Neural progenitor cell (in vitro differentiated cells): ENCODE results near the gene FCAR. TPM values are rescaled to one million over a fixed set of nuclear protein-coding genes. Genes with fewer than 3 reads are reported as not detected.
"Not testable (repeated sequence)": the region's sequence is repeated elsewhere in the genome, so short reads cannot be mapped to it uniquely, and the experiment has no call there.

Experiments used
- DNase-seq: peaks from one replicate; pipeline ENCODE4 v3.0.0-alpha.2; 2016; ENCODE audit warnings: low spot score
- H2AFZ ChIP-seq: fragments of 200-600 bp; sonication (generic); replicated peaks from 2 replicates; pipeline ENCODE4 v1.6.1; 2016; ENCODE audit warnings: antibody characterized with exemption
- H3F3A ChIP-seq: fragments of 200-600 bp; sonication (generic); 2 replicates; pipeline ENCODE4 v1.6.1; 2016; ENCODE audit warnings: antibody characterized with exemption, low read depth
- H3K27ac ChIP-seq: fragments of 200-600 bp; sonication (generic); 2 replicates; pipeline ENCODE4 v1.5.1; 2016; ENCODE audit warnings: mild to moderate bottlenecking
- H3K27me3 ChIP-seq: fragments of 200-600 bp; sonication (generic); 2 replicates; pipeline ENCODE4 v1.6.1; 2016; ENCODE audit warnings: mild to moderate bottlenecking, moderate library complexity
- H3K36me3 ChIP-seq: fragments of 200-600 bp; sonication (generic); 2 replicates; pipeline ENCODE4 v1.5.1; 2016
- H3K4me1 ChIP-seq: fragments of 200-600 bp; sonication (generic); 2 replicates; pipeline ENCODE4 v1.6.1; 2016; ENCODE audit warnings: mixed run types
- H3K4me2 ChIP-seq: fragments of 200-600 bp; sonication (generic); 2 replicates; pipeline ENCODE4 v1.6.1; 2016
- H3K4me3 ChIP-seq: fragments of 200-600 bp; sonication (generic); 2 replicates; pipeline ENCODE4 v1.5.1; 2016
- H3K79me2 ChIP-seq: fragments of 200-600 bp; sonication (generic); 2 replicates; pipeline ENCODE4 v1.6.1; 2016; ENCODE audit warnings: low read depth
- H3K9ac ChIP-seq: fragments of 200-600 bp; sonication (generic); 2 replicates; pipeline ENCODE4 v1.6.1; 2016
- H3K9me3 ChIP-seq: fragments of 200-600 bp; sonication (generic); 2 replicates; pipeline ENCODE4 v1.5.1; 2016; ENCODE audit warnings: low read depth
- H4K20me1 ChIP-seq: fragments of 200-600 bp; sonication (generic); 2 replicates; pipeline ENCODE4 v1.6.1; 2016; ENCODE audit warnings: low read depth
- H3K27ac Mint-ChIP-seq: 3 replicates; pipeline ENCODE4 v1.8.0; 2021; ENCODE audit warnings: mixed read lengths
- H3K27me3 Mint-ChIP-seq: 2 replicates; pipeline ENCODE4 v1.8.0; 2022; ENCODE audit warnings: low read depth, mild to moderate bottlenecking, inconsistent platforms, moderate library complexity, mixed read lengths; ENCODE audit not compliant: insufficient read depth
- H3K36me3 Mint-ChIP-seq: 3 replicates; pipeline ENCODE4 v1.8.0; 2021; ENCODE audit warnings: mixed read lengths
- H3K4me1 Mint-ChIP-seq: 3 replicates; pipeline ENCODE4 v1.8.0; 2021; ENCODE audit warnings: mixed read lengths
- H3K4me3 Mint-ChIP-seq: 3 replicates; pipeline ENCODE4 v1.8.0; 2021; ENCODE audit warnings: mild to moderate bottlenecking, moderate library complexity, mixed read lengths
- H3K9me3 Mint-ChIP-seq: 3 replicates; pipeline ENCODE4 v1.8.0; 2020; ENCODE audit warnings: mixed read lengths
- EZH2 ChIP-seq: fragments of 200-600 bp; sonication (generic); IDR thresholded peaks from 2 replicates; pipeline ENCODE4 v1.6.1; 2017; ENCODE audit warnings: antibody characterized with exemption, mild to moderate bottlenecking, moderate library complexity
- EZH2phosphoT487 ChIP-seq: fragments of 200-600 bp; sonication (generic); IDR thresholded peaks from 2 replicates; pipeline ENCODE4 v1.6.1; 2017; ENCODE audit warnings: antibody characterized with exemption
- total RNA-seq: library from RNA; depleted of rRNA; stranded (reverse); fragments of >200 nt; gene quantifications from 2 replicates; pipeline ENCODE4 v1.2.3, GENCODE V29; 2015; ENCODE audit warnings: low replicate concordance
- TF ChIP-seq, protein P1 (sequence below): fragments of 200-600 bp; sonication (generic); IDR thresholded peaks from 2 replicates; pipeline ENCODE4 v1.5.1; 2017; ENCODE audit warnings: antibody characterized with exemption, mild to moderate bottlenecking

FCAR gene
- total RNA-seq, 1 donor from 2014 or later = not detected

DNA sequence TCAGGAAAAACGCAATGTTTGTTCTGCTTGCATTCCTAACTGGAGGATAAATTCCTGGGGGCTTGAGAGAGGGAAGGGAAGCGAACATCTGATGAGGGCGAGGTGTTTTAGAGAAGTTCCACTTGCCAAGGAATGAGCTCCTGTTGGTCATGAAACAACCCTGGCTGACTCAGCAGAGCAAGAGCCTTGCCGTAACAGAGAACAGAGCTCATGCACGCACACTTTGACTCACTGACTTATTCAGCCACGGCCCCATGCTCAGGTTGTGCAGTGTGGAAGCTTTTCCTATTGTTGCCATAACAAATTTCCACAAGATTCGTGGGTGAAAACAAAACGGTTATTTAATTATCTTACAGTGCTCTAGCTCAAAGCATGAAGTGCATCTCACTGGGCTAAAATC, 30.9 kb upstream of the FCAR start:
- not testable (repeated sequence) for H3K4me2 ChIP-seq, H3K27me3 ChIP-seq, H3K4me1 Mint-ChIP-seq, H3K79me2 ChIP-seq, H3K27me3 Mint-ChIP-seq, H3K27ac Mint-ChIP-seq, H3K27ac ChIP-seq, H2AFZ ChIP-seq, H3F3A ChIP-seq, H3K4me1 ChIP-seq, H3K9ac ChIP-seq, H3K36me3 Mint-ChIP-seq, H3K9me3 ChIP-seq, DNase-seq, H4K20me1 ChIP-seq, H3K4me3 Mint-ChIP-seq, H3K36me3 ChIP-seq, H3K4me3 ChIP-seq
- H3K9me3 Mint-ChIP-seq = peaks cover 11% of the 10 kb centered on the region

- H3K27me3 ChIP-seq, H3K4me2 ChIP-seq, H3K27ac ChIP-seq, H3K4me3 Mint-ChIP-seq, H3K27me3 Mint-ChIP-seq, H3K36me3 Mint-ChIP-seq, H3K9me3 ChIP-seq, H3K4me1 Mint-ChIP-seq, H3F3A ChIP-seq, H3K4me1 ChIP-seq, H3K4me3 ChIP-seq, DNase-seq, H3K9ac ChIP-seq, H3K36me3 ChIP-seq, H2AFZ ChIP-seq, H3K79me2 ChIP-seq, H3K27ac Mint-ChIP-seq, H4K20me1 ChIP-seq: not testable (repeated sequence)
- peaks cover 26% of the 10 kb centered on the region for H3K9me3 Mint-ChIP-seq
Measured at GRCh38 chr19:54850061-54850640, 23.9 kb upstream of the FCAR start, which contains the start of gene KIR3DL2. Gene KIR3DL2, plus strand, starts transcription at chr19:54850443. Its CDS starts 33 bp downstream, at chr19:54850476.

DNA sequence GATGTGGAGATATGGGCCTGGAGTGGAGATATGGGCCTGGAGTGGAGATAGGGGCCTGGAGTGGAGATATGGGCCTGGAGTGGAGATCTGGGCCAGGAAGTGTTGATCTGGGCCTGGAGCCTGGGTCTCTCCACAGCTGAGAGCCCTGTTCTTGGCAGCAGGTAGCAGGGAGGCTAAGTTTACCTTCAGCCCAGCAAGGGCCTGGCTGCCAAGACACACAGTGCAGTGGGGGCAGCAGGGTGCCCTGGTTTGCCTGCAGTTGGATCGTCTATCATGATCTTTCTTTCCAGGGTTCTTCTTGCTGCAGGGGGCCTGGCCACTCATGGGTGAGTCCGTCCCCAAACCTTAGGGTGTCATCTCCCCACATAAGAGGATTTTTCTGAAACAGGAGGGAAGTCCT, 23.1 kb upstream of the FCAR start:
- Histone ChIP-seq H3K4me3 (no peak overlapping the region), H2AFZ (no peak overlapping the region), H3F3A (no peaks in the 10 kb centered on the region), H3K4me2 (no peak overlapping the region), H3K9me3 (no peaks in the 10 kb centered on the region), H4K20me1 (no peaks in the 10 kb centered on the region), H3K4me1 (no peaks in the 10 kb centered on the region), H3K27me3 (no peaks in the 10 kb centered on the region), H3K27ac (no peak overlapping the region), H3K36me3 (no peaks in the 10 kb centered on the region), H3K79me2 (no peaks in the 10 kb centered on the region), H3K9ac (no peak overlapping the region)
- Mint-ChIP-seq H3K4me3 (no peak overlapping the region), H3K9me3 (peaks cover 24% of the 10 kb centered on the region), H3K27me3 (peaks cover 3% of the 10 kb centered on the region), H3K4me1 (no peaks in the 10 kb centered on the region), H3K27ac (no peak overlapping the region), H3K36me3 (no peaks in the 10 kb centered on the region)
- no peak for TF ChIP-seq EZH2phosphoT487
- TF ChIP-seq, protein P1, sequence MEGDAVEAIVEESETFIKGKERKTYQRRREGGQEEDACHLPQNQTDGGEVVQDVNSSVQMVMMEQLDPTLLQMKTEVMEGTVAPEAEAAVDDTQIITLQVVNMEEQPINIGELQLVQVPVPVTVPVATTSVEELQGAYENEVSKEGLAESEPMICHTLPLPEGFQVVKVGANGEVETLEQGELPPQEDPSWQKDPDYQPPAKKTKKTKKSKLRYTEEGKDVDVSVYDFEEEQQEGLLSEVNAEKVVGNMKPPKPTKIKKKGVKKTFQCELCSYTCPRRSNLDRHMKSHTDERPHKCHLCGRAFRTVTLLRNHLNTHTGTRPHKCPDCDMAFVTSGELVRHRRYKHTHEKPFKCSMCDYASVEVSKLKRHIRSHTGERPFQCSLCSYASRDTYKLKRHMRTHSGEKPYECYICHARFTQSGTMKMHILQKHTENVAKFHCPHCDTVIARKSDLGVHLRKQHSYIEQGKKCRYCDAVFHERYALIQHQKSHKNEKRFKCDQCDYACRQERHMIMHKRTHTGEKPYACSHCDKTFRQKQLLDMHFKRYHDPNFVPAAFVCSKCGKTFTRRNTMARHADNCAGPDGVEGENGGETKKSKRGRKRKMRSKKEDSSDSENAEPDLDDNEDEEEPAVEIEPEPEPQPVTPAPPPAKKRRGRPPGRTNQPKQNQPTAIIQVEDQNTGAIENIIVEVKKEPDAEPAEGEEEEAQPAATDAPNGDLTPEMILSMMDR = no peak
- TF ChIP-seq EZH2 = no peak
- no peak for DNase-seq

DNA sequence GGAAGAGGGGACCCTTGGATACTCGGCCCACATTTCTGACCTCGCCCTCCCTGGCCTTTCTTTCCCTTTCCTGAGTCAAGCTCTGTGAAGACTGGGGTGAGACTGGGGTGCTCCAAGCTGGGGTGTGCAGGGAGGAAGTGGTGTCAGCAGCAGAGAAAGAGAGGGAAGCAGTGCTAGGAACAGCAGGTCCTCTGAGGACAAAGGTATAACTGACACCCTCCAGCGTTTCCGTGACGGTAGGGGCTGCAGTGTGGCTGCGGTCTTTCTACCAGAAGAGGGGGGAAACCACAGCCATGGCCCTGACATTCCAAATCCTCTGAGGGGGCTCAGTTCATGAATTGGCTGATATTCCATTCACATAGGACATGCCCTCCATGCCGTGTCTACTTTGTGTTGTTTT, 22.7 kb upstream of the FCAR start:
- H2AFZ ChIP-seq = no peak overlapping the region
- Mint-ChIP-seq H3K4me3 (no peak overlapping the region), H3K9me3 (peaks cover 23% of the 10 kb centered on the region), H3K36me3 (no peaks in the 10 kb centered on the region), H3K27me3 (peaks cover 3% of the 10 kb centered on the region), H3K4me1 (no peaks in the 10 kb centered on the region), H3K27ac (no peak overlapping the region)
- no peaks in the 10 kb centered on the region for H3K79me2 ChIP-seq
- no peak overlapping the region for H3K4me3 ChIP-seq
- H3K27ac ChIP-seq = no peak overlapping the region
- H3K9ac ChIP-seq = no peak overlapping the region
- no peak overlapping the region for H3K4me2 ChIP-seq
- TF ChIP-seq EZH2 (no peak), EZH2phosphoT487 (no peak)
- TF ChIP-seq, protein P1 = no peak
- no peaks in the 10 kb centered on the region for H4K20me1 ChIP-seq
- H3K4me1 ChIP-seq = no peaks in the 10 kb centered on the region
- no peaks in the 10 kb centered on the region for H3K27me3 ChIP-seq
- no peaks in the 10 kb centered on the region for H3F3A ChIP-seq
- no peak for DNase-seq
- H3K36me3 ChIP-seq = no peaks in the 10 kb centered on the region
- H3K9me3 ChIP-seq = no peaks in the 10 kb centered on the region

- not testable (repeated sequence) for H3K9ac ChIP-seq, H3K27me3 ChIP-seq, H3K27ac Mint-ChIP-seq, DNase-seq, H3K4me1 Mint-ChIP-seq, H3K4me1 ChIP-seq, H3K9me3 ChIP-seq, H3K4me2 ChIP-seq, H3K36me3 Mint-ChIP-seq, H3K4me3 Mint-ChIP-seq, H3K36me3 ChIP-seq, H3K79me2 ChIP-seq, H4K20me1 ChIP-seq, H3K4me3 ChIP-seq, H2AFZ ChIP-seq, H3K27ac ChIP-seq, H3K27me3 Mint-ChIP-seq, H3F3A ChIP-seq
- H3K9me3 Mint-ChIP-seq = peaks cover 15% of the 10 kb centered on the region
Measured at GRCh38 chr19:54855241-54855640, 18.8 kb upstream of the FCAR start.

DNA sequence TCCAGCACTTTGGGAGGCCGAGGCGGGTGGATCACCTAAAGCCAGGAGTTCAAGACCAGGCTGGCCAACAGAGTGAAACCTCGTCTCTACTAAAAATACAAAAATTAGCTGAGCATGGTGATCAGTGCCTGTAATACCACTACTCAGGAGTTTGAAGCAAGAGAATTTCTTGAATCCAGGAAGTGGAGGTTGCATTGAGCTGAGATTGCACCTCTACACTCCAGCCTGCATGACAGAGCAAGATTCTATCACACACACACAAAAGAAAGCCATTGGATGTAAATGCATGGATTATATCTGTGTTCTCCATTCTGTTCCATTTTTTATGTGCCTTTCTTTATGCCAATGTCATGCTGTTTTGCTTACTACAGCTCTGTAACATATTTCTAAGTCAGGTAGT, 15.6 kb upstream of the FCAR start:
- H3K27ac Mint-ChIP-seq = not testable (repeated sequence)

DNA sequence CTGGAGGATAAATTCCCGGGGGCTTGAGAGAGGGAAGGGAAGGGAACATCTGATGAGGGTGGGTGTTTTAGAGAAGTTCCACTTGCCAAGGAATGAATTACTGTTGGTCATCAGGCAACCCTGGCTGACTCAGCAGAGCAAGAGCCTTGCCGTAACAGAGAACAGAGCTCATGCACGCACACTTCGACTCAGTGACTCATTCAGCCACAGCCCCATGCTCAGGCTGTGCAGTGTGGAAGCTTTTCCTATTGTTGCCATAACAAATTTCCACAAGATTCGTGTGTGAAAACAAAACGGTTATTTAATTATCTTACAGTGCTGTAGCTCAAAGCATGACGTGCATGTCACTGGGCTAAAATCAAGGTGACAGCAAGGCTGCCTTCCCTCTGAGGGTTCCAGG, 14.6 kb upstream of the FCAR start:
- H3K4me3 Mint-ChIP-seq, H3K4me2 ChIP-seq, H3K4me1 Mint-ChIP-seq, H3K36me3 Mint-ChIP-seq, H3K27me3 ChIP-seq, H3K9me3 ChIP-seq, H3K9ac ChIP-seq, H3K9me3 Mint-ChIP-seq, H2AFZ ChIP-seq, H3K4me1 ChIP-seq, H3K27ac ChIP-seq, H3K27ac Mint-ChIP-seq, H3K79me2 ChIP-seq, H3K27me3 Mint-ChIP-seq, DNase-seq, H3K36me3 ChIP-seq, H4K20me1 ChIP-seq, H3F3A ChIP-seq, H3K4me3 ChIP-seq: not testable (repeated sequence)

More for the DNA sequence above, 15.6 kb upstream of the FCAR start:
- H3K4me2 ChIP-seq, H3K4me1 ChIP-seq, H4K20me1 ChIP-seq, H3K4me1 Mint-ChIP-seq, DNase-seq, H3K79me2 ChIP-seq, H3K9me3 Mint-ChIP-seq, H3F3A ChIP-seq, H3K36me3 ChIP-seq, H3K4me3 Mint-ChIP-seq, H2AFZ ChIP-seq, H3K9ac ChIP-seq, H3K27me3 Mint-ChIP-seq, H3K27ac ChIP-seq, H3K36me3 Mint-ChIP-seq, H3K27me3 ChIP-seq, H3K9me3 ChIP-seq, H3K4me3 ChIP-seq: not testable (repeated sequence)
